ENCODE results near the gene ATP1A3.

ATP1A3 gene

GRCh38 chr19:41924151-41925145 lies 69.6 kb downstream of the ATP1A3 start:
- no peak overlapping the region for H3K27ac Mint-ChIP-seq
- no peaks in the 10 kb centered on the region for H3K9me3 Mint-ChIP-seq
- no peak overlapping the region for H3K4me3 Mint-ChIP-seq
- H3K36me3 Mint-ChIP-seq: peaks cover 4% of the 10 kb centered on the region
- H3K4me1 Mint-ChIP-seq: peaks cover 33% of the 10 kb centered on the region
- no peak for ATAC-seq
- peaks cover 29% of the 10 kb centered on the region for H3K27me3 Mint-ChIP-seq

- Mint-ChIP-seq H3K27ac (peak overlapping the region; percentile 72), H3K4me3 (peak overlapping the region; percentile 24), H3K27me3 (peaks cover 29% of the 10 kb centered on the region), H3K9me3 (no peaks in the 10 kb centered on the region), H3K4me1 (peaks cover 25% of the 10 kb centered on the region), H3K36me3 (peaks cover 4% of the 10 kb centered on the region)
- peak; percentile 22 for ATAC-seq
Observed at GRCh38 chr19:41923045-41923788, 70.8 kb downstream of the ATP1A3 start.

- peaks cover 4% of the 10 kb centered on the region for H3K36me3 Mint-ChIP-seq
- peaks cover 25% of the 10 kb centered on the region for H3K4me1 Mint-ChIP-seq
- no peak for ATAC-seq
- H3K4me3 Mint-ChIP-seq: no peak overlapping the region
- H3K27ac Mint-ChIP-seq: no peak overlapping the region
- peaks cover 29% of the 10 kb centered on the region for H3K27me3 Mint-ChIP-seq
- H3K9me3 Mint-ChIP-seq: no peaks in the 10 kb centered on the region
Observed at GRCh38 chr19:41922585-41922984, 71.4 kb downstream of the ATP1A3 start.

- Mint-ChIP-seq H3K4me3 (peak overlapping the region; percentile 7), H3K27ac (peak overlapping the region; percentile 30), H3K27me3 (peaks cover 29% of the 10 kb centered on the region), H3K9me3 (no peaks in the 10 kb centered on the region), H3K4me1 (peaks cover 25% of the 10 kb centered on the region), H3K36me3 (peaks cover 4% of the 10 kb centered on the region)
- ATAC-seq: no peak
Observed at GRCh38 chr19:41921577-41922576, 72.2 kb downstream of the ATP1A3 start.

- ATAC-seq: peak; percentile 20
- peaks cover 25% of the 10 kb centered on the region for H3K4me1 Mint-ChIP-seq
- no peaks in the 10 kb centered on the region for H3K9me3 Mint-ChIP-seq
- peaks cover 4% of the 10 kb centered on the region for H3K36me3 Mint-ChIP-seq
- H3K27ac Mint-ChIP-seq: peak overlapping the region; percentile 30
- H3K27me3 Mint-ChIP-seq: peaks cover 29% of the 10 kb centered on the region
- H3K4me3 Mint-ChIP-seq: peak overlapping the region; percentile 7
Observed at GRCh38 chr19:41920882-41921576, 73.0 kb downstream of the ATP1A3 start.

GRCh38 chr19:41919948-41920712 lies 73.9 kb downstream of the ATP1A3 start:
- H3K9me3 Mint-ChIP-seq: no peaks in the 10 kb centered on the region
- H3K4me3 Mint-ChIP-seq: no peak overlapping the region
- no peak overlapping the region for H3K27ac Mint-ChIP-seq
- ATAC-seq: no peak
- peaks cover 25% of the 10 kb centered on the region for H3K4me1 Mint-ChIP-seq
- H3K36me3 Mint-ChIP-seq: peaks cover 4% of the 10 kb centered on the region
- H3K27me3 Mint-ChIP-seq: peaks cover 29% of the 10 kb centered on the region

GRCh38 chr19:41918653-41919244 lies 75.3 kb downstream of the ATP1A3 start:
- Mint-ChIP-seq H3K36me3 (peaks cover 4% of the 10 kb centered on the region), H3K27ac (no peak overlapping the region), H3K27me3 (peaks cover 29% of the 10 kb centered on the region), H3K4me1 (peaks cover 34% of the 10 kb centered on the region), H3K4me3 (no peak overlapping the region), H3K9me3 (no peaks in the 10 kb centered on the region)
- ATAC-seq: no peak

- peaks cover under 1% of the 10 kb centered on the region for H3K36me3 Mint-ChIP-seq
- H3K27ac Mint-ChIP-seq: no peak overlapping the region
- peaks cover 22% of the 10 kb centered on the region for H3K27me3 Mint-ChIP-seq
- no peak for ATAC-seq
- peaks cover 34% of the 10 kb centered on the region for H3K4me1 Mint-ChIP-seq
- no peak overlapping the region for H3K4me3 Mint-ChIP-seq
- H3K9me3 Mint-ChIP-seq: no peaks in the 10 kb centered on the region
Observed at GRCh38 chr19:41918095-41918494, 75.9 kb downstream of the ATP1A3 start.

GRCh38 chr19:41917676-41918075 lies 76.4 kb downstream of the ATP1A3 start:
- Mint-ChIP-seq H3K27me3 (peaks cover 22% of the 10 kb centered on the region), H3K36me3 (no peaks in the 10 kb centered on the region), H3K4me1 (peaks cover 32% of the 10 kb centered on the region), H3K9me3 (no peaks in the 10 kb centered on the region), H3K27ac (no peak overlapping the region), H3K4me3 (no peak overlapping the region)
- no peak for ATAC-seq

Data from stimulated activated memory B cell treated with anti-CD40 and anti-IgM and Interleukin-4, amounts not matched to agents 10 μg/mL and 1 μg/mL and 100 μg/mL, for 72 hours (primary cell).